Stimulated activated CD8-positive, alpha-beta memory T cell treated with anti-CD3 and anti-CD28 coated beads, Interleukin-4, amount 100 ng/mL, for 4 hours (primary cell): ENCODE measurements around the gene DNASE2B.

Experiments used
- DNase-seq, 2 donors: peaks; one replicate each; pipeline ENCODE4 v3.0.0-alpha.2; 2020; ENCODE audit warnings: low read depth in 2 of 2, low spot score in 1 of 2

Gene DNASE2B

GRCh38 chr1:84450910-84451309 lies 52.6 kb downstream of the DNASE2B start:
- no peak for DNase-seq

DNA sequence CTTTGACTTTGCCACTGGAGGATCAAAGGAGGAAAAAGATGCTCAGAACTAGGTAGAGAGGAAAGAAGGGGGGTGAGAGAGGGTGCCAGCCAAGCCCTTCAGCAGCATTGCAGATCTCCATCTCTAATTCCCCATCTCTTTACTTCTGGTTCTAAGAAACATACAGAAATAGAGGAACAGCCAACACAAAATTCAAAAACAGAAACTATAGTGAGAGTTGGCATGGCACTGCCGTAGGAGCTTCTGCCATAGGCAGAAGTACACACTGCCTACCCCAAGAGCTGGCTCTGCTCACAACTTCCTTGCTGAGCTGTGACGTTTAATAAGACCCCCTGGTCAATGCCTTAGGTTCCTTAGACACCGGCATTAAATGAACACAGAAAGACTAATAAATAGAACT lies 54.2 kb downstream of the DNASE2B start:
- DNase-seq: no peak

- DNase-seq: no peak
Measured at GRCh38 chr1:84462118-84462517, 63.8 kb downstream of the DNASE2B start.
